TTC549 (cell line): ENCODE measurements around the gene RNFT1.
"Not testable (repeated sequence)": the region's sequence is repeated elsewhere in the genome, so short reads cannot be mapped to it uniquely, and the experiment has no call there.

ENCODE experiments used
- FAIRE-seq: peaks from 2 replicates; lab custom pipeline; 2012; peaks lifted over from hg19 to GRCh38; lab: Jason Lieb, UNC

The RNFT1 gene

GRCh38 chr17:59964482-59965328 lies at the start of gene RNFT1:
Gene RNFT1, minus strand, starts transcription at chr17:59964740. Its CDS starts 77 bp downstream, at chr17:59964663.
- FAIRE-seq, result no peak

GRCh38 chr17:60009326-60009725 lies 44.8 kb upstream of the RNFT1 start:
- FAIRE-seq, result not testable (repeated sequence)

- FAIRE-seq, result not testable (repeated sequence)
Measured at GRCh38 chr17:60008377-60008776, 43.8 kb upstream of the RNFT1 start.

GRCh38 chr17:60006160-60006559 lies 41.6 kb upstream of the RNFT1 start:
- FAIRE-seq, result no peak

GRCh38 chr17:60004561-60004960 lies 40.0 kb upstream of the RNFT1 start:
- not testable (repeated sequence) for FAIRE-seq

GRCh38 chr17:60002405-60002804 lies 37.9 kb upstream of the RNFT1 start:
- not testable (repeated sequence) for FAIRE-seq

- not testable (repeated sequence) for FAIRE-seq
Measured at GRCh38 chr17:59996608-59997007, 32.1 kb upstream of the RNFT1 start.

GRCh38 chr17:59975166-59975565 lies 10.6 kb upstream of the RNFT1 start:
- not testable (repeated sequence) for FAIRE-seq

- FAIRE-seq, result not testable (repeated sequence)
Measured at GRCh38 chr17:59973483-59973882, 8.9 kb upstream of the RNFT1 start.

GRCh38 chr17:59972778-59973177 lies 8.2 kb upstream of the RNFT1 start:
- FAIRE-seq, result no peak

GRCh38 chr17:59971771-59972170 lies 7.2 kb upstream of the RNFT1 start:
- not testable (repeated sequence) for FAIRE-seq

GRCh38 chr17:59963738-59964481 lies 630 bp downstream of the RNFT1 start:
- FAIRE-seq, result no peak

GRCh38 chr17:59962739-59963318 lies 1.7 kb downstream of the RNFT1 start:
- FAIRE-seq, result no peak

- not testable (repeated sequence) for FAIRE-seq
Measured at GRCh38 chr17:59959574-59959973, 5.0 kb downstream of the RNFT1 start.

GRCh38 chr17:59954856-59955255 lies 9.7 kb downstream of the RNFT1 start:
- FAIRE-seq, result no peak

GRCh38 chr17:59950049-59950448 lies 14.5 kb downstream of the RNFT1 start:
- FAIRE-seq, result no peak

- FAIRE-seq, result not testable (repeated sequence)
Measured at GRCh38 chr17:59947310-59947709, 17.2 kb downstream of the RNFT1 start.

GRCh38 chr17:59946433-59946832 lies 18.1 kb downstream of the RNFT1 start:
- FAIRE-seq, result not testable (repeated sequence)

- no peak for FAIRE-seq
Measured at GRCh38 chr17:59941131-59941530, 23.4 kb downstream of the RNFT1 start.

GRCh38 chr17:59940697-59941096 lies 23.8 kb downstream of the RNFT1 start:
- FAIRE-seq, result not testable (repeated sequence)

GRCh38 chr17:59933317-59933716 lies 31.2 kb downstream of the RNFT1 start:
- not testable (repeated sequence) for FAIRE-seq

GRCh38 chr17:59930768-59931167 lies 33.8 kb downstream of the RNFT1 start:
- FAIRE-seq, result not testable (repeated sequence)

GRCh38 chr17:59930121-59930520 lies 34.4 kb downstream of the RNFT1 start:
- FAIRE-seq, result not testable (repeated sequence)
